ENCODE data around the gene ZNF142. TPM values are rescaled to one million over a fixed set of nuclear protein-coding genes. Genes with fewer than 3 reads are reported as not detected.

ZNF142 gene
- total and polyA plus RNA-seq, 2 of the 8 experiments (the other 6 are each of a cell fraction or from before 2014, with no cell fraction given), result 9.4 to 32.5 TPM

- no peak overlapping the region for H2BK12ac ChIP-seq (ENCODE audit: low read depth, low read length)
- no peak overlapping the region for H2AFZ ChIP-seq (ENCODE audit: low read length)
- no peaks in the 10 kb centered on the region; a peak in 1 of 4 replicates for H3K79me2 ChIP-seq (ENCODE audit: control insufficient read depth in 1 of 2, insufficient read depth in 2 of 2, low read length in 2 of 2)
- ChIA-PET POLR2A (ENCODE audit: partially characterized antibody) (interaction anchor here (1.1 to 3.4 kb wide), 3 partner anchors 9 to 39 kb away, joined by 3 to 16 read pairs (median 3); partner anchors contain the start of genes BCS1L and ZNF142), CTCF (ENCODE audit: partially characterized antibody) (interaction anchor here (0.8 to 6.0 kb wide), 26 partner anchors 10 to 373 kb away, joined by 3 to 48 read pairs (median 4); partner anchors contain the start of genes BCS1L, PLCD4, RNF25 and STK36)
- no peak overlapping the region for H2BK5ac ChIP-seq (ENCODE audit: low read depth, low read length)
- H3K4me1 ChIP-seq (replicated peaks in 1 of 4; ENCODE audit: control insufficient read depth in 3 of 4, insufficient read depth in 4 of 4, low read length in 3 of 4), result no peaks in the 10 kb centered on the region
- peaks cover 37 to 81% (median 67%) of the 10 kb centered on the region in 4 experiments for H3K36me3 ChIP-seq (ENCODE audit: control insufficient read depth in 2 of 4, insufficient read depth in 4 of 4, low read length in 3 of 4)
- H3K4me2 ChIP-seq (ENCODE audit: insufficient read depth in 1 of 2, low read depth in 2 of 2, low read length in 2 of 2), result no peak overlapping the region
- H3K23ac ChIP-seq (ENCODE audit: insufficient read length), result no peak overlapping the region
- DNase-seq (ENCODE audit: low read depth in 1 of 2, low spot score in 2 of 2) (no peak), FAIRE-seq (no peak)
- no peak overlapping the region for H3K9ac ChIP-seq (replicated peaks in 1 of 4; ENCODE audit: extremely low read depth in 1 of 4, low read depth in 3 of 4, low read length in 3 of 4)
- no peak overlapping the region for H4K5ac ChIP-seq (ENCODE audit: insufficient read length, low read depth, low read length)
- H3K79me1 ChIP-seq (ENCODE audit: low read depth, low read length), result no peaks in the 10 kb centered on the region
- no peak overlapping the region for H3K56ac ChIP-seq (replicated peaks; ENCODE audit: insufficient read length, low read depth, low read length)
- no peak overlapping the region for H2BK20ac ChIP-seq (ENCODE audit: low read length)
- H2BK15ac ChIP-seq (ENCODE audit: low read length), result no peak overlapping the region
- H2AK5ac ChIP-seq (ENCODE audit: low read depth, low read length), result no peak overlapping the region
- H3K27me3 ChIP-seq (replicated peaks in 1 of 4; ENCODE audit: control insufficient read depth in 3 of 4, extremely low read depth in 1 of 4, insufficient read depth in 3 of 4, low read length in 3 of 4), result no peaks in the 10 kb centered on the region
- no peaks in the 10 kb centered on the region for H3K9me3 ChIP-seq (ENCODE audit: insufficient read depth in 2 of 2, low read depth in 1 of 2, low read length in 1 of 2)
- no peaks in the 10 kb centered on the region for H3K23me2 ChIP-seq (ENCODE audit: low read depth, low read length)
- H3K4ac ChIP-seq (replicated peaks; ENCODE audit: insufficient read length, low read depth, low read length), result no peak overlapping the region
- no peak overlapping the region for H3K18ac ChIP-seq (ENCODE audit: extremely low read depth, low read length)
- H4K20me1 ChIP-seq (replicated peaks in 1 of 2; ENCODE audit: control insufficient read depth in 1 of 2, insufficient read depth in 2 of 2, low read length in 2 of 2), result peaks cover 0 to 16% of the 10 kb centered on the region in 2 experiments
- 90% methylated on average over 11 of the region's 11 CpGs; no CpG with 5 or more reads in 1 of the 2 experiments for WGBS, 2 experiments (ENCODE audit: extremely low coverage in 1 of 2, insufficient coverage in 1 of 2, insufficient read length in 1 of 2, insufficient replicate concordance in 2 of 2, low coverage in 1 of 2, low lambda C conversion rate in 2 of 2, missing lambda C conversion rate in 1 of 2)
- no peak overlapping the region for H3K14ac ChIP-seq (ENCODE audit: insufficient read length)
- no peak overlapping the region for H3K27ac ChIP-seq (ENCODE audit: low read depth, low read length)
- no peak overlapping the region for H3K4me3 ChIP-seq (ENCODE audit: extremely low read depth in 1 of 4, insufficient read depth in 2 of 4, low read depth in 3 of 4, low read length in 4 of 4)
- H4K8ac ChIP-seq (ENCODE audit: extremely low read depth, insufficient read depth, low read length), result no peak overlapping the region
- no peak overlapping the region for H4K91ac ChIP-seq (replicated peaks; ENCODE audit: insufficient read length, low read length)
- no peak overlapping the region for H2BK120ac ChIP-seq (replicated peaks; ENCODE audit: low read depth, low read length)
- TF ChIP-seq SUZ12 (IDR thresholded peaks at IDR 0.05; ENCODE audit: low read length) (no peak), GTF2F1 (IDR thresholded peaks at IDR 0.05; ENCODE audit: borderline replicate concordance, low read depth, low read length) (no peak), RNF2 (IDR thresholded peaks at IDR 0.05; ENCODE audit: borderline replicate concordance, low read depth, low read length, missing control alignments, poor library complexity, severe bottlenecking) (no peak), BCL11A (IDR thresholded peaks at IDR 0.05; ENCODE audit: low read depth in 2 of 2, low read length in 2 of 2) (no peak), ATF2 (IDR thresholded peaks at IDR 0.05; ENCODE audit: low read length) (no peak), BRCA1 (IDR thresholded peaks at IDR 0.05; ENCODE audit: low read depth, low read length) (no peak), EGR1 (IDR thresholded peaks at IDR 0.05; ENCODE audit: borderline replicate concordance, low read depth, low read length) (no peak), RXRA (IDR thresholded peaks at IDR 0.05; ENCODE audit: insufficient read depth, low read depth, low read length) (no peak), CBX8 (IDR thresholded peaks at IDR 0.05; ENCODE audit: borderline replicate concordance, low read depth, low read length) (no peak), TAF1 (IDR thresholded peaks at IDR 0.05; ENCODE audit: low read depth, low read length) (no peak), ASH2L (IDR thresholded peaks at IDR 0.05; ENCODE audit: low read length) (no peak), EZH2 (IDR thresholded peaks at IDR 0.05; ENCODE audit: low read depth, low read length, severe bottlenecking) (no peak), SRF (IDR thresholded peaks at IDR 0.05; ENCODE audit: low read depth, low read length) (no peak)
Observed at GRCh38 chr2:218648787-218649100, 10.7 kb downstream of the ZNF142 start.

Measured in H1 (cell line).